Embryonic facial prominence (tissue), 1 donor: Measurements from ENCODE around the gene TLK1.

Experiments
- DNase-seq: peaks from one replicate; pipeline ENCODE4 v3.0.0-alpha.2; 2016; ENCODE audit errors: extremely low spot score

Gene TLK1

DNA sequence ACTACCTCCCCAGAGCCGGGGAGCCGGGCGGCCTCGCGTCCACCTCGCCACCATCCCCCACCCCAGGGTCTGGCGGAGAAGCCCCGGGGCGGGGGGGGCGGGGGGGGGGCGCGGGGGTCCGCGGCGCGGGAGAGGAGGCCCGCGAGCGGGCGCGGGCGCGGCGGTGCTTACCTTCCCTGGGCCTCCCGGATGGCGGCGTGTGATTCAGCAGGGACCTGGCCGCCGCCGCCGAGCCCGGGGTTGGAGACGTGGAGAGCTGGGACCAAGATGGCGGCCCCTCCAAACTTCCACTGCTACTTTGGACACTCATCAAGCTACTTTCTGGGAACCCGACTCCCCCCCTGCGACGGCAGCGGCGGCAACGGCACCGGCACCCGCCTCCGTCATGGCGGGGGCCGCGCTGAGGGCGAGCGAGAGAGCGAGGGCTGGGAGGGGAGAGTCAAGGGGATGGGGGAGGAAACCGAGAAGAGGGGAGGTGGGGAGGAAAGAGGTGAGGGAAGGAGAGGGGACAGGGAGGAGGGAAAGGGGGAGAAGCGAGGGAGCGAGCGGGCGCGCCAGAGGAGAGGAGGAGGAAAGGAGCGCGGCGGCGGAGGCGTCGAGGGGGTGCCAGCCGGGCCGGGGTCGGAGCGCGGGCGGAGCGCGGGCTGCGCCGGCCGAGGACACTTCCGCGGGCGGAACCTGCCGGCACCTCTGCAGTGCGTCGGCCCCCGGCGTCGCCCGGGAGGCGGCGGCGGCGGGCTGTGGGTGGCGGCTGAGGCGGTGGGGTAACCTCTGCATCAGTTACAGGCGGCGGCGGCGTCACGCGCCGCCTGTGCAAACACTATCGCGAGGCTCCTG is at the start of gene TLK1:
TSS of gene TLK1 (minus strand) at position 775 of the 837 bp plus-strand sequence. CDS start at position 310, 465 bp downstream.
- peak; percentile 61 for DNase-seq

DNA sequence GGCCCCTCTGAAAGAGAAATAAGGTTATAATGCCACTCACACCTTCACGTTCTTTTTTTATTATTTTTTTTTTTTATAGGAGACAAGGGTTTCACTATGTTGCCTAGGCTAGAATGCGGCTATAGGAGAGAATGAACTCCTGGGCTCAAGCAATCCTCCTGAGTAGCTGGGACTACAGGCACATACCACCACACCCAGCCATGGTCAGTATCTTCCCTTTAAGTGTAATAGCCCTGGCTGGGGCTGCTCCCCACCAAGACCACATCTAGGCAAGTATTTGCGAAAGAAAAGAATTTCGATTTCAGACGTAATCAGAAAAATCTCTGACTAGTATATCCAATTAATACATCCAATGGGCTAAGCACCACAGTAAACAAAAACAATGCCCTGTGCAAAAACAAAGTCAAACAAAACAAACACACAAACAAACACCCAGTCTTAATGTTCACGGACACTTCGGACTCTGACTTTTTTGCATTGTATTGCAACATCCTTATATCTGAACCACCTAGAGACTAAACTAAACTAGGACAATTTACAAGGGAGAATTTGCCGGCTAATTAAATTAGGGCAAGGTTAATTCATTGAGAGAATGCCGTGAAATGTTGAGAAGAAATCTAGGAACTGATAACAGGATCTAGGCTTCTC is 49.6 kb upstream of the TLK1 start:
- no peak for DNase-seq

DNA sequence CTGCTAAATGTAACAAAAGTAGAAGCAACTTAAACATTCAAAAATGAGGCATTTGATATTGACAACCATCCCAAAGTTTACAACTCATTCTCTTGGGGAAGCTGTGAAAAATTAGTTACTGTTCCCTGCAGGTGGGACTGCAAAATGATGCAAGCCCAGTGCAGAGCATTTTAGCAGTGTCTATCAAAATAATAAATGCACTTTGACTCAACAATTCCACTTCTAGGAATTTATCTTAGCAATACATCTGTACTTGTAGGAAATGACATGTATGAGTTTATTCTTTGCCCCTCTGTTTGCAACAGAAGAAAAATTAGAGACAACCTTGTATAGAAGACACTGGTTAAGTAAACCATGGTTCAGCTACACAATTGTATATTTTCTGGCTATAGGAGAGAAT is 48.0 kb upstream of the TLK1 start:
- no peak for DNase-seq

DNA sequence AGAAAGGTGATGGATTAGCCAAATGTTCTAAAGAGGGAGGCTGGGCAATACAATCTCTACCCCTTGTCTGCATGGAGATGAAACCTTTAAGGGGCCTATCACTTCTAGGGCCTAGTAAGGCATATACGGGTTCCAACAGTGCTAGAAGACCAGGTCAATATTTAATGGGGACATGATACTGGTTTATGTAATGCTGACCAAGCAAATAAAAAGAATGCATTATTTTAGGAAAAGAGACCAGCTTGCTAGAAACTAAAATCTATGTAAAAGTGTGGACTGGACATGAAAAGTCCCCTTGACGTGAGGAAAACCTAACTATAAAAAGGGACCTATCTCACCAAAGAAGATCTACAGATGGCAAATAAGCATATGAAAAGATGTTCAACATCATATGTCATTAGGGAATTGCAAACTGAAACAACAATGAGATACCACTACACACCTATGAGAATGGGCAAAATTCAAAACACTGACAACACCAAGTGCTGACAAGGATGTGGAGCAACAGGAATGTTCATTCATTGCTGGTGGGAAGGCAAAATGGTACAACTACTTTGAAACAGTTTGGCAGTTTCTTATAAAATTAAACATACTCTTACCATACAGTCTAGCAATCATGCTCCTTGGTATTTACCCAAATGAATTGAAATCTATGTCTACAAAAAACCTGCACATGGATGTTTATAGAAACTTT is 45.9 kb upstream of the TLK1 start:
- DNase-seq: no peak

DNA sequence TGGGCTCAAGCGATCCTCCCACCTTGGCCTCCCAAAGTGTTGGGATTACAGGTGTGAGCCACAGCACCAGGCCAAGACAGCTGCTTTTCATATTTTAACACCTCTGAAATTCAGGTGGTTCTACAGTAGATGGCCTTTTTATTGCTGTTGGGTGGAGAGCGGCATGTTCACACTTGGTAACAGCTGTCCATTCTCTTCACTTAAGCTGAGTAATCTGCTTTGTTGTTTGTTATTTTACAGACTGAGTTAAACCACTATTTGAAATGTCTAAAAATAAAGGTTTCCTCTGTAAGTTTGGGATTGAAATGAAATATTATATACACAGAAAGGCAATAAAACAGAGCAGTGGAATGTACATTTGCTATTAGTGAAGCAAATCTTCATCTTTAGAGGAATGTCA is 44.9 kb upstream of the TLK1 start:
- no peak for DNase-seq

DNA sequence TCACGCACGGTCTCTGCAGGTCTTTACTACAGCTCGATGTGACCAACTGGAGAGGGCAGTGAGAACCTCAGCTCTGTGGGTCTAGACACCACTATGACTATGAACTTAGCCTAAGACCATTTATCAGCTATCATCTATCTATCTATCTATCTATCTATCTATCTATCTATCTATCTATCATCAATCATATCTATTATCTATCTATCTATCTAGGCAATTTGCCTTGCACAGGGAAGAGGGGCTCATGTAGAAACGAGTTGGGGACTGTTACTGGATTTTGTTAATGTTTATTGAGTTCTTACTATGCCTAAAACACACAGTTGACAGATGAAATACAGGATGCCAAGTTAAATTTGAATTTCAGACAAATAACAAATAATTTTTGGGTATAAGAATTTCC is 41.1 kb upstream of the TLK1 start:
- DNase-seq: no peak

DNA sequence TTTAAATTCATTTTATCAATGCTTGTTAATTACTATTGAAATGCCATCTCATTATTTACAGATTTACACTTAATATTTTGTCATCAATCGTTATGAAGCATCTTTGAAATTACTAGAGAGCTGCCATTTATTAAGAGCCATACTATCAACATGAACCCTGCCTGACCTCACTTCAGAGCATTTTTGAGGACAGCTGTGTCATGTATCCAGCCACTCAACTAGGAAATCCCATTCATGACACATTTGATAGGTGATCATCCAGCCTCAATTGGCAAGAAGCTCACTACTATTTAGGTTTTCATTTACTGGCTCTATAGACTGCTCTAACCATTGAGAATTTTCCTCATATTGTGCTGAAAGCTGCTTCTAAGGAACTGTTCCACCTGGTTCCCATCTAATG is 40.6 kb upstream of the TLK1 start:
- DNase-seq: no peak

DNA sequence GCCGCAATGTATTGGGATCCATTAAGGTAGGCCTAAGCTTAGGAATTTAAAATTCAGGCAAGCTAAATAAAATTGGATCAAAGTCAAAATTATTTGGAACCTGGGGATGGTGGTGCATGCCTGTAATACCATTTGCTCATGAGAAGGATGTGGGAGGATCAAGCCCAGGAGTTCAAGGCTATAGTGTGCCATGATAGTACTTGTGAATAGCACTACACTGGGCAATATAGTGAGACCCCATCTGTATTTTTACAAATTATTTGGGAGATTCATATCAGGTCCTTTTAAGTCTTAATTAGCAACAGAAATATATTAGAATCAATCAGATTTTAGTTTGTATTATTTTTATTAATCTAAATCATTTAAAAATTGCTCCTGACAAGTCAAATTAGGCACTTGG is 39.8 kb upstream of the TLK1 start:
- DNase-seq: no peak

DNA sequence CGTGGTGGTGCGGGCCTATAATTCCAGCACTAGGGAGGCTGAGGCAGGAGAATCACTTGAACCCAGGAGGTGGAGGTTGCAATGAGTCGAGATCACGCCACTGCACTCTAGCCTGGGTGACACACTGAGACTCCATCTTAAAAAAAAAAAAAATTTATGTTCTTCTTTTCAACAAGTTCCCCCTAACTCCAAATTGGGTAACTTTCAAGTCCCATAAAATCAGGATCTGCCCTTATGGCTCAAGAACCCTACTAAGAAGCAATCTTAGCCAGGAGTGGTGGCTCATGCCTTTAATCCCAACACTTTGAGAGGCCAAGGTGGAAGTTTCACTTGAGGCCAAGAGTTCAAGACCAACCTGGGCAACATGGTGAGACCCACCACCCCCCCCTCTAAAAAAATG is 30.3 kb upstream of the TLK1 start:
- no peak for DNase-seq

DNA sequence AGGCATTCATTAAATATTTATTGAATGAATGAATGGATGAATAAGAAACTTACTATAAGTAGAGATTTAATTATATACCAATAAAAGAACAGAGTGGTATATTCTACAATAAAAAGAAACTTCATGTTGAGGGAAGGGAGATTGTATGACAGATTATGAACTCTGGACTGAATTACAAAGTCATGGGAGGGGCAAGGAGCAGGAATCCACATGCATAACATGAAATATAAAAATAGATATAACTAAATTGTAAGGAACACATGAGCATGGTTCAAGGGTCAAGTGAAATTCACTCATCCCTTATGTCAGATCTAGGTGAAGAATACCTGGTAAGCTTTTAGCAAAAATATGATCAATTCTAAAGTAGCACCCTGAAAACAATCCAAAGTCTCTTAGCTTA is 27.1 kb upstream of the TLK1 start:
- DNase-seq: no peak

DNA sequence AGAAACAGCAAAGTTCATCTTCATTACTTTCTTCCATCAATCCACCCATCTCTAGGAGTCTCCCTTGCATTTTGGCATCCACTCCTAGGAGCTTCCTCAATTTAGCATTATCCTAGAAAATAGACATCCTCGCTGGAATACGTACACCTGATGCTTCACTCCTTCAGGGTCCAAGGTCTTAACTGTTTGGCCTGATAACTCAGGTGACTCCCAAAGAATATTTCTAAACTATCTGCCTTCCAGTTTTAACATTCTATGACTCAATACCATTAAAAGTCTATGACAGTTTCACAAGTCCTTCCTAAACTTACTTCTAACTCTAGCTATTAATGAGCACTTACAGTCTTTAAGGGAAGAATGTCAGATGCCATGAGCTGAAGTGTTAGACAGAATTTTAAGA is 26.5 kb upstream of the TLK1 start:
- no peak for DNase-seq

DNA sequence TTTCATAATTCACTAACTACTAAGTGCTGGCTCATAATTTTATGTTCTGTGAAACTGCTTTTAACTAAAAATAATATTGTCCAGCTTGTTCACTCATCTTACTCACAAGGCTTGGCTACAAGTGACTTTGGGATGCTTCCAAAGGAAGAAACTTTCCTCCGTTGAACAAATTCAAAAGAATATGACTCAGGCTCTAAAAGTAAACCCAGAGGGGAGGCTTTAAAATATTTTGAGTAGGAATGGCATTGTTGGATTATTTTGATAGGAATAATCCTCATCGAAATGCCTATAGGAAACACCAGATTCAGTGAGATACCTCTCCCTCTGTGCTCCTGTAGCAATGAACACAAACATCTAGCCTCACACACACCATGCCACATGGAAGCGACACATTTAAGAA is 25.2 kb upstream of the TLK1 start:
- no peak for DNase-seq

DNA sequence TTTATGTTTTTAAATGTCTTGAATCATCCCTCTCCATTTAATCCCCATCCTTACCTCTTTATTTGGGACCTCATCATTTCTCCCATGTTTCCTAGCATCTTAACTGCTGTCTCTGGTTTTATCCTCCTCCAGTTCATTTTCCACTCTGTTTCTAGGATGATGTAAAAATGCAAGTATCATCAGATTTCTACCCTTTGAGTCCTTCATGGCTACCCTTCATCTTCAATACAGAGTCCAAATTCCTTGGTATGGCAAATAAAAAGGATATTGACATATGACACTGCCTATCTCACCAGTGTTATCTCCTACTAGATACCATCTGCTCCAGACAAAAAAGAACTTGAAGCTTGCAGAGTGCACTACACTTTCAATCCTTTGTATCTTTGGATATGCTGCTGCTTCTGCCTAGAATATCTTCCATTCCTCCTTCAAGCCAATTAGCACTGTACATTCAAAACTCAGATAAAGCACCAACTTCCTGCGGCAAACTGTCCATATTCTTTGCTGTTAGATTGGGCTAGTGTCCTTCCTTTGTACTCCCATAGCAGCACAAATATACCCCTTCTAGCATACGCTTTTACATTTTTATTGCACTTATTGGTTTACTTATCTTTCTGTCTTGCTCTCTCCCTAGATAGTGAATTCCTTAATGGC is 24.6 kb upstream of the TLK1 start:
- no peak for DNase-seq

DNA sequence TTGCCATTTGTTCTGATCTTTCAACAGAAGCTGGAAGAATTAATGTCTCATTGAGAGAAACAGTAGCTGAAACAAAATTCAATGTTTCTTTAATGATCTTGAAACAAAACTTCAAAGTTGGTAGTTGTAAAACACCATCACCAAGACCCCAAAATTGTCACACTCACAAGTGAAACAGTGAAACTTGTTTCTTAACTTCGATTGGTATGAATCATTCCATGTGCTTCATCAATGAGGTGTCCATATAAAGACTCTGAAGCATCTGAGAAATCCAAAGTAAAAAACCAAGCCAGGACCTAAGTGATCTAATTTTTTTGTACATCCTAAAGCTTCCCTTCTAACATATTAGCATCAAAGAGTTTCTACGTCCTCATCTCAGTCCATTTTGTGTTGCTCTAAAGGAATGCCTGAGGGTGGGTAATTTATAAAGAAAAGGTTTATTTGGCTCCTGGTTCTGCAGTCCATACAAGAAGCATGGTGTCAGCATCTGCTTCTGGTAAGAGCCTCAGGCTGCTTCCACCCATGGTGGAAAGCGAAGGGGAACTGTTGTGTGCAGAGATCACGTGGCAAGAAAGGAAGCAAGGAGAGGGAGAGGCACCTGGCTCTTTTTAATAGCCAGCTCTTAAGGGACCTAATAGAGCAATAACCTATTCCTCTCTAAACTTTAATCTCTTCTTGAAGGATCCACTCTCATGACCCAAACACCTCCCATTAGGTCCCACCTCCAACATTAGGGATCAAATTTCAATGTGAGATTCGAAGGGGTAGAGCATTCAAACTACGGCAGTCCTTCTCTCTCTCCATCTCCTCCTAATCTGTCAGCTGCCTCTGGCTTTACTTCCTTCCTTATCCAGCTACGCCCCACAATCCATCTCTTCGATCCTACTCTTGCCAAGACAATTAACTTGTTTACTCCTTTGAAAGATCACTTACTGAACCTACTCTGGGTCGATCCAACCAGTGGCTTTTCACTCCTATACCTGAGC is 20.7 kb upstream of the TLK1 start:
- no peak for DNase-seq

DNA sequence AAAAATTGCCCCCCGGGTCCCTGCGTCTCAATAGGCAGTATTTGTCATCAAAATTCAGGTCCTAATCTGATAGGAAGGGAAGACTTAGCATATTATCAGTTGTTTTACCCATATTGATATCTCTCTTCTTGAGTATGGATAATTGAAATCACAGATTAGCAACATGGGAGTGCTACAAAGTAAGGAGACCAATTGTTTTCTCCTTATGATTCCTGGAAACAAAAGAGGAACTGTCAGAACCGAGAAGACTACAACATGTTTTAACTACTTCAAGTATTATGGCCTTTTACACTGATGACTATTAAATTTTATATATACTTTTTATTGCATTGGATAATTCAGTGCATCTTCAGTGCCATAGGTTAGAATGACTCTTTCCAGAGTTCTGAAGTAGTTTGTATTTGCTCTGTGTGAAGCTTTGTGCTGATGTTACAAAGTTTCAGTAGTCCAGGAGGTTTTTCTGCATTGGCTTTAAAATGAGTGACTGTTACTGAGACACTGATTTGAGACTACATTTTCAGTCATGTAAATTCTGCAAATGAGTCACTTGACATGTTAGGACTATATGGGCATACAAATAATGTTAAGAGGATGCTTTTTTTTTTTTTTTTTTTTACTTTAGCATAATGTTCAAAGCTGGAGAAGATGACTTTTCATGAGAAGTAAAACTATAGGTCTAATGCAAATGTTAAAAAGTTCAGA is 19.7 kb upstream of the TLK1 start:
- DNase-seq: no peak

DNA sequence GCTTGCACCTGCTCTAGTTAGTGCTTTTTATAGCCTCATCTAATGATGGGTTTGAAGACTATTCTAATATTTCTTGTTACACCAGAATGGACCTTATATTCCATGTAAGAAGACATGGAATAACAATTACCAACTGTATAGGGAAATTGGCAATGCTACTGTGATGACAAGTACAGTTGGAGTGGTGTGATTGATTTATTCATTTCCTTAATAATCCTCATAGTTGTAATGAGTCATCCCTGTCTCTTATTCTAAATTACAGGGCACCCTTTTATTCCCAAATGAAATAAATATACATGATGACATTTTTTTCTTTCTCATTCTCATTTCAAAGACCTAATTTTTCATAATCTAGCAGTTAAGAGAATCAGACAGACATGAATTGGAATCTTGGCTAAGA is 18.3 kb upstream of the TLK1 start:
- no peak for DNase-seq

DNA sequence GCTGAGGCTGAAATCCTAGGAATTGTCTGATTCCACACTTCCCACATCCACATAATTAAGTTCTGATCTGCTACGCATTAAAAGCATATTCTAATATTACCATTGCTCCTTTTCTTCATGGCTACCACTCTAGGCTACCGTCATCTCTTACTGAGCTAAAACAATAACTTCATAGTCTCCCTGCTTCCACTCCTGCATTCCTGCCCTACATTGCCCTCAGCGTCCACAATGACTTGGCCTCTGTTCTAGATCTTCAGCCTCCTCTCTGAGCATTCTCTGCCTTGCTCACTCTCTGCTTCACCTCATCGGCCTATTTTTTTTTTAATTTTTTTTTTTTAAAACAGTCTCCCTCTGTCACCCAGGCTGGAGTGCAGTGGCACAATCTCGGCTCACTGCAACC is 15.8 kb upstream of the TLK1 start:
- no peak for DNase-seq

DNA sequence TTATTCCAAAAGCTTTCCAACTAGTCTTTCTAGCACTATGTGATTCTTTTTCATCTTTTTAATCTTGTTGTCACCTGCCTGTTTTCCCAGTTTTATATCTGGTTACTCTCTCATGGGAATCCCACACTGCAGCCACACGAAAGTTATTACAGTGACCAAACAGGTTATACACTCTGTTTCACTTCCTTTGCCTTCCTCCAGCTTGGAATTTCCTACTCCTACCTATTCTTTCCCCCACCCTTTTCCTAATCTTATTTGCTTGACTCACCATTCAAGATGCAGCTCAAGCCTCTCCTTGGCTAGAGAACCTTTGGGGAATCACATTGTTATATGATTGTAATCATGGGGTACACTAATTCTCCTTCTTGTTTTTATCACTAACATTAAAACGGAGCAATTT is 13.4 kb upstream of the TLK1 start:
- no peak for DNase-seq

DNA sequence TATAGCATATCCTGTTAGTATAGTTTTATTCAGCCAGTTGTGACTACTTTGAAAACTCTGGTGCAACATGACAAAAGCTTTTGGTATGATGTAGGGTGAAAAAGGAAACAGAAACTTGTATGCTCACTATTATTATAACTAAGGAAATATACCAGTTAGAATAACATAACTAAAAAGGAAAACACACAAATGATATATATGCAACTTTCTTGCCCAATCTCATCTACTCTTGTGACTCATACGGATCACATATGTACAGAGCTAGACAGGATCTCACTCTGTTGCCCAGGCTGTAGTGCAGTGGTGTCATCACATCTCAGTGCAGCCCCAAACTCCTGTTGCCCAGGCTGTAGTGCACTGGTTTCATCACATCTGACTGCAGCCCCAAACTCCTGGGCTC is 12.4 kb upstream of the TLK1 start:
- no peak for DNase-seq

DNA sequence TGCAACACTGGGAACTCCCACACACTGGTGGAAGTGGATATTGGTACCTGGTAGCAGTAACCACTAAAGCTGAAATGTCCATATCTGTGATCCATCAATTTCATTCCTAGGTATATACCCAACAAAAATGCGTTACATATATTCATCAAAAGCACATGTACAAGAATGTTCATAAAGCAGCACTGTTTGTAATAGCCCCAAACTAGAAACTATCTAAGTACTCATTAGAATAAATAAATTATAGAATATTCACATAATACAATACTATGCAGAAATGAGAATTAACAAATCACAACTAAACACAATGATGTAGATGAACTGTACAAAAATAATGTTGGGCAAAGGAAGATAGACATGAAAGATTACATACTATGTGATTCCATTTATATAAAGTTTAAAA is 11.1 kb upstream of the TLK1 start:
- DNase-seq: no peak

DNA sequence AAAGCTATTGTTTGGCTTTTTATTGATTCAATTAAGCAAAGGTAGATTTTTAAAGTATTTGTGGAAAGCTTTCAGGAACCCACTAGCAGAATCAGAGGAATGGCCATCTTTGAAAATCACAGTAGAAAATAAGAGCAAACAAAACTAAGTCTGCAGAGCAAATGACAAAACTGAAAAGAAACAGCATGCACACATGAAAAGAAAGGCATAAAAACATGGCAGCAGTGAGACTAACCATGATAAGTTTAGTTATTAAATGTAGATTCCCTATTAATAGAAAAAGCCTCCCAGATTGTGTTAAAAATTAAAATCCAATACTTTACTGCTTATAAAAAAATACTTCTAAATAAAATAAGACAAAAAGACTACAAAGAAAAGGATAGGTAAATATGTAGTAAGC is 9.1 kb upstream of the TLK1 start:
- DNase-seq: no peak
